ENCODE measurements around the gene PDCL2.

DNA sequence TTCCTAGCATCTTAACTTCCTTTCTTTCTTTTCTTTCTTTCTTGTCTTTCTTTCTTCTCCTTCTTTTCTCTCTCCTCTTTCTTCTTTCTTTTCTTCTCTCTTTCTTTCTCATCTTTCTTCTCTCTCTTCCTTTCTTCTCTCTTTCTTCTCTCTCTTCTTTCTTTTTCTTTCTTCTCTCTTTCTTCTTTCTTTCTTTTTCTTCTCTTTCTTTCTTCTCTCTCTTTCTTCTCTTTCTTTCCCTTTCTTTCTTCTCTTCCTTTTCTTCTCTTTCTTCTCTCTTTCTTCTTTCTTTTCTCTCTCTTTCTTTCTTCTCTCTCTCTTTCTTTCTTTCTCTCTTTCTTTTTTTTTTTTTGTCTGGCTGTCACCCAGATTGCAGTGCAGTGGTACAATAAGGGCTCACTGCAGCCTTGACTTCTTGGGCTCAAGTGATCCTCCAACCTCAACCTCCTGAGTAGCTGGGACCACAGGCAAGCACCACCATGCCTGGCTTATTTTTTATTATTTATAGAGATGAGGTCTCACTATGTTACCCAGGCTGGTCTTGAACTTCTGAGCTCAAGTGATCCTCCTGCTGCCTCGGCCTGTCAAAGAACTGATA is 26.6 kb upstream of the PDCL2 start:
- TF ChIP-seq EZH2phosphoT487 (IDR thresholded peaks at IDR 0.05; ENCODE audit: low read length) (no peak), CTCF (IDR thresholded peaks at IDR 0.05; ENCODE audit: low read length) (no peak)
